HepG2 (cell line): ENCODE results near the gene CPHXL2. TPM values are rescaled to one million over a fixed set of nuclear protein-coding genes. Genes with fewer than 3 reads are reported as not detected.

Experiments
- ETV6 ChIP-seq: sonication (generic); formaldehyde crosslinking; conservative IDR thresholded peaks from 2 replicates; pipeline ENCODE4 v1.4.0; 2020; ENCODE audit warnings: missing genetic modification reagents
- FLYWCH1 ChIP-seq: sonication (generic); formaldehyde crosslinking; IDR thresholded peaks from 2 replicates; pipeline ENCODE4 v1.8.1; 2023; ENCODE audit warnings: mild to moderate bottlenecking, missing genetic modification reagents
- HNRNPL ChIP-seq: fragments of 200-400 bp; formaldehyde crosslinking; IDR thresholded peaks from 2 replicates; pipeline ENCODE4 v1.6.1; 2017; ENCODE audit warnings: mild to moderate bottlenecking, low read depth, low read length
- KLF11 ChIP-seq: IDR thresholded peaks from 2 replicates; pipeline ENCODE4 v1.6.1; 2016; ENCODE audit warnings: missing compliant biosample characterization
- KLF6 ChIP-seq: IDR thresholded peaks from 2 replicates; pipeline ENCODE4 v1.8.0; 2016; ENCODE audit warnings: missing biosample characterization, missing genetic modification reagents
- PAWR ChIP-seq: sonication (generic); formaldehyde crosslinking; IDR thresholded peaks from 2 replicates; pipeline ENCODE4 v1.4.0; 2020; ENCODE audit warnings: missing genetic modification reagents, mild to moderate bottlenecking, borderline replicate concordance
- ZBTB39 ChIP-seq: sonication (generic); formaldehyde crosslinking; IDR thresholded peaks from 2 replicates; pipeline ENCODE4 v1.5.0; 2020; ENCODE audit warnings: missing genetic modification reagents
- ZFYVE20 ChIP-seq: sonication (generic); formaldehyde crosslinking; IDR thresholded peaks from 2 replicates; pipeline ENCODE4 v1.8.0; 2023; ENCODE audit warnings: low read depth, mild to moderate bottlenecking, moderate library complexity, missing genetic modification reagents, borderline replicate concordance
- ZNF230 ChIP-seq: sonication (generic); formaldehyde crosslinking; IDR thresholded peaks from 2 replicates; pipeline ENCODE4 v1.4.0; 2020; ENCODE audit warnings: mild to moderate bottlenecking, missing genetic modification reagents
- ZNF34 ChIP-seq: sonication (generic); formaldehyde crosslinking; IDR thresholded peaks from 2 replicates; pipeline ENCODE4 v1.4.0; 2020; ENCODE audit warnings: mild to moderate bottlenecking, missing genetic modification reagents, borderline replicate concordance
- ZNF501 ChIP-seq: sonication (generic); formaldehyde crosslinking; IDR thresholded peaks from 2 replicates; pipeline ENCODE4 v1.5.1; 2020; ENCODE audit warnings: mild to moderate bottlenecking, moderate library complexity, missing genetic modification reagents
- ZNF747 ChIP-seq: sonication (generic); formaldehyde crosslinking; IDR thresholded peaks from 2 replicates; pipeline ENCODE4 v1.8.1; 2023; ENCODE audit warnings: missing genetic modification reagents, mild to moderate bottlenecking, borderline replicate concordance
- polyA plus RNA-seq, 8 experiments: library from polyadenylated mRNA; depleted of rRNA in 3 of 8; stranded (reverse) in 7 of 8; unstranded in 1 of 8; fragments of >200 nt; fragmentation: Illumina TruSeq in 4 of 8; extraction: Trizol in 4 of 8; gene quantifications; 2 replicates each; pipeline versions ENCODE4 v1.2.1 to v1.2.3, GENCODE V29; 2011 to 2016; ENCODE audit warnings: low read depth in 4 of 8, missing spikeins in 1 of 8, mixed read lengths in 1 of 8; ENCODE audit not compliant: insufficient read depth in 1 of 8
- total RNA-seq, 5 experiments: library from RNA; depleted of rRNA; stranded (reverse); fragments of >200 nt; fragmentation: Illumina TruSeq; extraction: Trizol; gene quantifications; 2 replicates each; pipeline ENCODE4 v1.2.3, GENCODE V29; 2016; ENCODE audit warnings: low read depth in 1 of 5
- TF ChIP-seq, protein P1 (sequence below), 2 experiments: fragments of 450-650 bp in 1 of 2; sonication (generic) in 1 of 2; formaldehyde crosslinking in 1 of 2; IDR thresholded peaks; 2 replicates each; pipeline versions ENCODE4 v1.6.1 to v1.8.0; 2016 to 2022; ENCODE audit warnings: antibody characterized with exemption in 1 of 2, mild to moderate bottlenecking in 1 of 2, missing genetic modification reagents in 1 of 2
- TF ChIP-seq, protein P2 (sequence below): sonication (generic); formaldehyde crosslinking; IDR thresholded peaks from 2 replicates; pipeline ENCODE4; 2020; ENCODE audit warnings: missing genetic modification reagents, mild to moderate bottlenecking, borderline replicate concordance

The CPHXL2 gene
- total and polyA plus RNA-seq, 2 of the 13 experiments (the other 11 are each of a cell fraction or from before 2014, with no cell fraction given), result not detected

GRCh38 chr16:75622761-75623605 lies 53.8 kb downstream of the CPHXL2 start, which contains the start of gene ADAT1 (continued):
- TF ChIP-seq, protein P1, sequence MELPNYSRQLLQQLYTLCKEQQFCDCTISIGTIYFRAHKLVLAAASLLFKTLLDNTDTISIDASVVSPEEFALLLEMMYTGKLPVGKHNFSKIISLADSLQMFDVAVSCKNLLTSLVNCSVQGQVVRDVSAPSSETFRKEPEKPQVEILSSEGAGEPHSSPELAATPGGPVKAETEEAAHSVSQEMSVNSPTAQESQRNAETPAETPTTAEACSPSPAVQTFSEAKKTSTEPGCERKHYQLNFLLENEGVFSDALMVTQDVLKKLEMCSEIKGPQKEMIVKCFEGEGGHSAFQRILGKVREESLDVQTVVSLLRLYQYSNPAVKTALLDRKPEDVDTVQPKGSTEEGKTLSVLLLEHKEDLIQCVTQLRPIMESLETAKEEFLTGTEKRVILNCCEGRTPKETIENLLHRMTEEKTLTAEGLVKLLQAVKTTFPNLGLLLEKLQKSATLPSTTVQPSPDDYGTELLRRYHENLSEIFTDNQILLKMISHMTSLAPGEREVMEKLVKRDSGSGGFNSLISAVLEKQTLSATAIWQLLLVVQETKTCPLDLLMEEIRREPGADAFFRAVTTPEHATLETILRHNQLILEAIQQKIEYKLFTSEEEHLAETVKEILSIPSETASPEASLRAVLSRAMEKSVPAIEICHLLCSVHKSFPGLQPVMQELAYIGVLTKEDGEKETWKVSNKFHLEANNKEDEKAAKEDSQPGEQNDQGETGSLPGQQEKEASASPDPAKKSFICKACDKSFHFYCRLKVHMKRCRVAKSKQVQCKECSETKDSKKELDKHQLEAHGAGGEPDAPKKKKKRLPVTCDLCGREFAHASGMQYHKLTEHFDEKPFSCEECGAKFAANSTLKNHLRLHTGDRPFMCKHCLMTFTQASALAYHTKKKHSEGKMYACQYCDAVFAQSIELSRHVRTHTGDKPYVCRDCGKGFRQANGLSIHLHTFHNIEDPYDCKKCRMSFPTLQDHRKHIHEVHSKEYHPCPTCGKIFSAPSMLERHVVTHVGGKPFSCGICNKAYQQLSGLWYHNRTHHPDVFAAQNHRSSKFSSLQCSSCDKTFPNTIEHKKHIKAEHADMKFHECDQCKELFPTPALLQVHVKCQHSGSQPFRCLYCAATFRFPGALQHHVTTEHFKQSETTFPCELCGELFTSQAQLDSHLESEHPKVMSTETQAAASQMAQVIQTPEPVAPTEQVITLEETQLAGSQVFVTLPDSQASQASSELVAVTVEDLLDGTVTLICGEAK (IDR thresholded peaks at IDR 0.05), result peak; percentile 58
- TF ChIP-seq, protein P1 (CRISPR knock-in tag; IDR thresholded peaks at IDR 0.05), result peak; percentile 76
- TF ChIP-seq HNRNPL, result no peak
- peak; percentile 74; the same call in 1 of the 2 replicates for TF ChIP-seq ETV6
- peak; percentile 79; the same call in 1 of the 2 replicates for TF ChIP-seq KLF11
- no peak for TF ChIP-seq ZNF230
- TF ChIP-seq ZNF501 (CRISPR knock-in tag), result peak; percentile 99
- TF ChIP-seq FLYWCH1 (CRISPR knock-in tag), result no peak
- TF ChIP-seq ZNF34 (CRISPR knock-in tag), result no peak
- 0 out of 2 replicates have a peak, but pooled peaks have one; percentile 51 for TF ChIP-seq ZBTB39 (CRISPR knock-in tag)
- TF ChIP-seq ZNF747, result peak; percentile 76; the same call in 1 of the 2 replicates
- TF ChIP-seq KLF6, result peak; percentile 79
- TF ChIP-seq, protein P2, sequence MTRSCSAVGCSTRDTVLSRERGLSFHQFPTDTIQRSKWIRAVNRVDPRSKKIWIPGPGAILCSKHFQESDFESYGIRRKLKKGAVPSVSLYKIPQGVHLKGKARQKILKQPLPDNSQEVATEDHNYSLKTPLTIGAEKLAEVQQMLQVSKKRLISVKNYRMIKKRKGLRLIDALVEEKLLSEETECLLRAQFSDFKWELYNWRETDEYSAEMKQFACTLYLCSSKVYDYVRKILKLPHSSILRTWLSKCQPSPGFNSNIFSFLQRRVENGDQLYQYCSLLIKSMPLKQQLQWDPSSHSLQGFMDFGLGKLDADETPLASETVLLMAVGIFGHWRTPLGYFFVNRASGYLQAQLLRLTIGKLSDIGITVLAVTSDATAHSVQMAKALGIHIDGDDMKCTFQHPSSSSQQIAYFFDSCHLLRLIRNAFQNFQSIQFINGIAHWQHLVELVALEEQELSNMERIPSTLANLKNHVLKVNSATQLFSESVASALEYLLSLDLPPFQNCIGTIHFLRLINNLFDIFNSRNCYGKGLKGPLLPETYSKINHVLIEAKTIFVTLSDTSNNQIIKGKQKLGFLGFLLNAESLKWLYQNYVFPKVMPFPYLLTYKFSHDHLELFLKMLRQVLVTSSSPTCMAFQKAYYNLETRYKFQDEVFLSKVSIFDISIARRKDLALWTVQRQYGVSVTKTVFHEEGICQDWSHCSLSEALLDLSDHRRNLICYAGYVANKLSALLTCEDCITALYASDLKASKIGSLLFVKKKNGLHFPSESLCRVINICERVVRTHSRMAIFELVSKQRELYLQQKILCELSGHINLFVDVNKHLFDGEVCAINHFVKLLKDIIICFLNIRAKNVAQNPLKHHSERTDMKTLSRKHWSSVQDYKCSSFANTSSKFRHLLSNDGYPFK (CRISPR knock-in tag), result peak; percentile 88; the same call in 1 of the 2 replicates
- no peak for TF ChIP-seq ZFYVE20
- TF ChIP-seq PAWR (CRISPR knock-in tag), result no peak
